Transverse colon (tissue), 4 donors: ENCODE results near the gene MTA1. TPM values are rescaled to one million over a fixed set of nuclear protein-coding genes. Genes with fewer than 3 reads are reported as not detected.

Experiments
- DNase-seq: peaks from one replicate; pipeline ENCODE4 v3.0.0-alpha.2; 2019
- H3K27ac ChIP-seq, 4 donors: fragments of 200-600 bp; sonication (generic); 2 replicates each; pipeline ENCODE4 v1.5.1; 2016 to 2018; ENCODE audit warnings: inconsistent platforms in 4 of 4
- H3K27me3 ChIP-seq: fragments of 200-600 bp; sonication (generic); 2 replicates; pipeline ENCODE4 v1.5.1; 2017; ENCODE audit warnings: inconsistent platforms
- H3K36me3 ChIP-seq, 4 donors: fragments of 200-600 bp; sonication (generic); 2 replicates each; pipeline ENCODE4 v1.5.1; 2017 to 2019; ENCODE audit warnings: inconsistent platforms in 4 of 4
- H3K4me1 ChIP-seq, 4 donors: fragments of 200-600 bp; sonication (generic); 2 replicates each; pipeline ENCODE4 v1.5.1; 2017 to 2020; ENCODE audit warnings: inconsistent platforms in 4 of 4
- H3K4me3 ChIP-seq, 4 donors: fragments of 200-600 bp; sonication (generic); 1 replicate in 1 of 4; 2 replicates in 3 of 4; pipeline versions ENCODE4 v1.5.1 to v1.6.1; 2017 to 2019; ENCODE audit warnings: inconsistent platforms in 4 of 4
- H3K9me3 ChIP-seq, 2 donors: fragments of 200-600 bp; sonication (generic); 2 replicates each; pipeline ENCODE4 v1.5.1; 2017 to 2019; ENCODE audit warnings: inconsistent platforms in 2 of 2
- EP300 ChIP-seq: sonication (generic); formaldehyde crosslinking; IDR thresholded peaks from one replicate; pipeline ENCODE4 v1.6.1; 2017; ENCODE audit warnings: antibody characterized with exemption, low read depth
- POLR2A ChIP-seq: fragments of 450-650 bp; IDR thresholded peaks from one replicate; pipeline ENCODE4 v1.6.1; 2016; ENCODE audit warnings: antibody characterized with exemption, mild to moderate bottlenecking, moderate library complexity
- POLR2AphosphoS5 ChIP-seq, 3 donors: sonication (generic); formaldehyde crosslinking; IDR thresholded peaks; one replicate each; pipeline ENCODE4 v1.6.1; 2016; ENCODE audit warnings: antibody characterized with exemption in 3 of 3
- WGBS, 2 donors: methylation state at CpG; one replicate each; pipeline ENCODE4 v1.1.5; 2018; ENCODE audit warnings: low coverage in 1 of 2; 5-methylcytosine and 5-hydroxymethylcytosine counted together
- in situ Hi-C, 4 donors: fragments of 200-750 bp; cut with MboI; loops; one replicate each; pipeline versions ENCODE4 v1.15.0 to v1.15.1; 2017; ENCODE audit warnings: low sequenced_read_pairs in 3 of 4, low pct_ligation_motif_present in 1 of 4, low pct_unique_long_range_greater_than_20kb in 1 of 4
- intact Hi-C: fragments of 100-400 bp; cut with DNase I; formaldehyde crosslinking; loops from one replicate; pipeline ENCODE4 v1.15.1; 2023; ENCODE audit warnings: low total_unique reads
- total RNA-seq, 4 donors: library from RNA; depleted of rRNA; stranded (reverse); fragments of >200 nt; gene quantifications; one replicate each; pipeline ENCODE4 v1.1.0, GENCODE V29; 2016
- TF ChIP-seq, protein P1 (sequence below), 5 experiments: fragments of 200-600 bp in 3 of 5; fragments of 450-650 bp in 2 of 5; sonication (generic) in 3 of 5; IDR thresholded peaks; 1 replicate in 2 of 5; 2 replicates in 3 of 5; pipeline ENCODE4 v1.5.1; 2016 to 2017; ENCODE audit warnings: antibody characterized with exemption in 5 of 5, inconsistent platforms in 3 of 5, mild to moderate bottlenecking in 2 of 5, moderate library complexity in 1 of 5

Gene MTA1
- total RNA-seq, 4 donors from 2014 or later, result 79.4 to 293 (median 106) TPM

DNA sequence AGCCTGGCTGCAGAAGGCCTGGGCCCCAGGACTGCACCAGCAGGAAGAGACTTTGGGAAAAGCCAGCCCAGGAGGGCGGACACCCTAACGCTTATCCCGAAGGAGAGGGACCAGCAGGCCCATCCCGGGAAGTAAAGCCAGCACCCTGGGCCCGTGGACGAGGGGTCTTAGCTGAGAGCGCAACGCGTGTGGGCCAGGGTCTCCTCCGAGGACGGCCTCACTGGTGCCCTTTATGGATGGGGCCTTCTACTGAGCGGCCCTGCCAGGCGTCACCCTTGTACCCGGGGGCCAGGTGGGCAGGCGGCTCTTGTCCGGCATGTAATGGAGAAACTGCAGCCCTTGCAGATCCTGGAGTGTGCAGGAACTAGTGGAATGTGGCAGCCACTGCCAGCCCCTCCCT, 85.5 kb downstream of the MTA1 start:
- H3K4me1 ChIP-seq, result no peaks in the 10 kb centered on the region

DNA sequence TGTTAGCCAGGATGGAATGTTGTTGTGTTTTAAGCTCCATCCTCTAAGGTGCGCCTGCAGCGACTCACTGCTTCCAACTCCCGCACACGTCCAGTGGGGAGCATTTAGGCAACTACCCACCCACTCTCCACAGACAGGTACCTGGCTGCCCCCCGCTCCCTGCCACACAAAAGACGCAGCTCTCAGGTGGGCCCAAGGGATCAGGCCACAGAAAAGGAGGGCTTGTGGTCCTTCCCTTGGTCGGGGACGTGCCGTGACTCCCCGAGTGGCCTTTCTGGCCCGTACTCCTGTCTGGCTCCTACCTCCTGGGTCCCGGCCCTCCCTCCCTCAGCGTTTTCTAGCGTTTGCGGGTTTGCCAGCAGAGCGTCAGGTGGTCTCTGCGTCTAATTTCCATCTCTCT, 87.6 kb downstream of the MTA1 start:
- no peaks in the 10 kb centered on the region for H3K4me1 ChIP-seq
- no peaks in the 10 kb centered on the region for H3K9me3 ChIP-seq
- no peaks in the 10 kb centered on the region for H3K36me3 ChIP-seq
- intact Hi-C loops (no loop called here), in situ Hi-C loops (no loop called here)
- TF ChIP-seq, protein P1, sequence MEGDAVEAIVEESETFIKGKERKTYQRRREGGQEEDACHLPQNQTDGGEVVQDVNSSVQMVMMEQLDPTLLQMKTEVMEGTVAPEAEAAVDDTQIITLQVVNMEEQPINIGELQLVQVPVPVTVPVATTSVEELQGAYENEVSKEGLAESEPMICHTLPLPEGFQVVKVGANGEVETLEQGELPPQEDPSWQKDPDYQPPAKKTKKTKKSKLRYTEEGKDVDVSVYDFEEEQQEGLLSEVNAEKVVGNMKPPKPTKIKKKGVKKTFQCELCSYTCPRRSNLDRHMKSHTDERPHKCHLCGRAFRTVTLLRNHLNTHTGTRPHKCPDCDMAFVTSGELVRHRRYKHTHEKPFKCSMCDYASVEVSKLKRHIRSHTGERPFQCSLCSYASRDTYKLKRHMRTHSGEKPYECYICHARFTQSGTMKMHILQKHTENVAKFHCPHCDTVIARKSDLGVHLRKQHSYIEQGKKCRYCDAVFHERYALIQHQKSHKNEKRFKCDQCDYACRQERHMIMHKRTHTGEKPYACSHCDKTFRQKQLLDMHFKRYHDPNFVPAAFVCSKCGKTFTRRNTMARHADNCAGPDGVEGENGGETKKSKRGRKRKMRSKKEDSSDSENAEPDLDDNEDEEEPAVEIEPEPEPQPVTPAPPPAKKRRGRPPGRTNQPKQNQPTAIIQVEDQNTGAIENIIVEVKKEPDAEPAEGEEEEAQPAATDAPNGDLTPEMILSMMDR (IDR thresholded peaks at IDR 0.05), result no peak
- TF ChIP-seq EP300 (no peak), POLR2AphosphoS5 (IDR thresholded peaks at IDR 0.05) (no peak), POLR2A (no peak)
- H3K27me3 ChIP-seq, result peaks cover 45% of the 10 kb centered on the region
- DNase-seq, result no peak
- H3K4me3 ChIP-seq, result no peak overlapping the region
- 80% methylated on average over 1 to 17 of the region's 17 CpGs for WGBS, 2 donors
- no peak overlapping the region for H3K27ac ChIP-seq

More for the DNA sequence above, 85.5 kb downstream of the MTA1 start:
- H3K36me3 ChIP-seq, result no peaks in the 10 kb centered on the region
- intact Hi-C loops (no loop called here), in situ Hi-C loops (no loop called here)
- peaks cover 23% of the 10 kb centered on the region for H3K27me3 ChIP-seq
- no peak overlapping the region for H3K27ac ChIP-seq
- H3K4me3 ChIP-seq, result no peak overlapping the region
- DNase-seq, result no peak
- TF ChIP-seq POLR2AphosphoS5 (IDR thresholded peaks at IDR 0.05) (no peak), EP300 (no peak), POLR2A (no peak)
- TF ChIP-seq, protein P1 (IDR thresholded peaks at IDR 0.05), result no peak
- H3K9me3 ChIP-seq, result no peaks in the 10 kb centered on the region
- WGBS, 2 donors, result 95% methylated on average over 16 of the region's 16 CpGs; no CpG with 5 or more reads in 1 of the 2 donors

DNA sequence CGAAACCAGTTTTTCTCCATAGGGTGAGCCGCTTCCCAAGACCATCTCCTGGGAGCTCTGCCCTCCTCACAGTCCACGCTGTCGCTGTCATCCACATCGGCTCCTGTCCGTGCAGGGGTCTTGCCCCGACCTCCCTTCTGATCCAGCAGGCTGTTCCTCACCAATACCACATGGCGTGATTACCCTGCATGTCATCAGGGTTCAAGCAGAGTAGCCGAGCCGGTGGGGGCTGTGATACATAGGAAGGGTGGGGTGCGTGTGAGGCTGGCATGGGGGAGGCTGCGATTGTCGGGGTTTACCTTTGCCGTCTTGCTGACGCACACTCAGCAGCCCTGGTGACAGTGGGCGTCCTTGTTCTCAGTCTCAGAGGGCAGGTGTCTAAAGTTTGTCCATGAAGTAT, 88.4 kb downstream of the MTA1 start:
- intact Hi-C loops, result no loop called here
- no peaks in the 10 kb centered on the region for H3K4me1 ChIP-seq
- peaks cover 53% of the 10 kb centered on the region for H3K27me3 ChIP-seq
- H3K9me3 ChIP-seq, result no peaks in the 10 kb centered on the region
- H3K27ac ChIP-seq, result no peak overlapping the region
- 83 to 100% methylated on average over 2 to 16 of the region's 16 CpGs for WGBS, 2 donors
- no peak for DNase-seq
- in situ Hi-C loops, result no loop called here
- no peak for TF ChIP-seq EP300
- TF ChIP-seq POLR2A, result no peak
- TF ChIP-seq POLR2AphosphoS5 (IDR thresholded peaks at IDR 0.05), result no peak
- TF ChIP-seq, protein P1 (IDR thresholded peaks at IDR 0.05), result no peak
- no peaks in the 10 kb centered on the region for H3K36me3 ChIP-seq
- no peak overlapping the region for H3K4me3 ChIP-seq

DNA sequence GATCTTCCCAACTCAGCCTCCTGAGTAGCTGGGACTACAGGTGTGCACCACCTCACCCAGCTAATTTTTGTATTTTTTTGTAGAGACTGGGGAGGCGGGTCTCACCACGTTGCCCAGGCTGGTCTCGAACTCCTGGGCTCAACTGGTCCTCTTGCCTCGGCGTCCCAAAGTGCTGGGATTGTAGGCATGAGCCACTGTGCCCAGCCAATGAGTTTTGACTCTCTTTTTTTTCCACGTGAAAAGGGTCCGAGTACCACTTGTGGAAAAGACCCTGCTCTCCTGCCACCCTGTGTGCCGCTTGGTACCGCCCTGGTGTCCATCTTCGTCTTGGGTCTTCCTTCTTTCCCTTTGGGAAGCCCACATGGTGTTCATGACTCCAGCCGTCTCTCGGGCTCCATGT, 89.0 kb downstream of the MTA1 start:
- intact Hi-C loops (no loop called here), in situ Hi-C loops (no loop called here)
- Histone ChIP-seq H3K4me3 (no peak overlapping the region), H3K27ac (no peak overlapping the region), H3K9me3 (no peaks in the 10 kb centered on the region), H3K27me3 (peaks cover 56% of the 10 kb centered on the region), H3K4me1 (no peaks in the 10 kb centered on the region), H3K36me3 (no peaks in the 10 kb centered on the region)
- WGBS, 2 donors, result 83 to 92% methylated on average over 1 to 12 of the region's 12 CpGs
- TF ChIP-seq, protein P1 (IDR thresholded peaks at IDR 0.05), result no peak
- no peak for TF ChIP-seq EP300
- TF ChIP-seq POLR2AphosphoS5 (IDR thresholded peaks at IDR 0.05), result no peak
- no peak for TF ChIP-seq POLR2A
- DNase-seq, result no peak
